HL-60/S4 (cell line): ENCODE data around the gene SNX13.

Experiments used
- in situ Hi-C: fragments of 300-500 bp; cut with MboI; formaldehyde crosslinking; loops from 2 replicates; pipeline ENCODE4 v1.14.3; 2022; ENCODE audit warnings: low sequenced_read_pairs

Gene SNX13

DNA sequence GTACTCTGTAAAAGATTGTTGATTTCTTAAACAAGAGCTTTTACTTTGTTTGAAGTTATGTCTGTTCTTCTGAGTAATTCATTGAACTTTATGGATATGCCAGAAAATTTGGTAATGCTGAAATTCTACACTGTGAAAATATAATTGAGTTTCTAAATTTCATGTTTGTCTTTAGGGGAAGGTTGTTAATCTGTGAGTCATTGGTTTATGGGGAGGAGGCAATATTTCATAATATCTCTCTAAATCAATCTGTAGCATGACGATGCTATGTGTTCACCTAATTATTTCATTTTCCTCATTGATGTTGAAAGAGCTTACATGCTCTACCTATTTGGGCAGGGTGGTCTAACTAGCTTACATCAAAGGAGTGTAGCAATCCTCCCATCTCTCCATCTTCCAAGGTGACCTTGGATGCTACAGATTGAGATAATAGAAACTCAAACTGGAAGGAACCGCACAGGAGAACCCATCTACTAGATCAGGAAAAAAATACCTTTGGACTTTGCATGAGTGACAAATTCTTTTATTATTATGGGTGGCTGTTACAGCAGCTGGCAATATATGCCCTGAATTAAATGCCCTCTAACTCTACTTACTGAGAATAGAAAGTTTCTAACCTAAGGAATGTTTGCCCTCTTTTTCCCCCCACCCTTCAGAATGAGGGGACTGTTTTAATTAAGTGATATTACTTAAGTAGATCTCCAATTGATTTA is 8.4 kb upstream of the SNX13 start:
- in situ Hi-C loops = no loop called here

DNA sequence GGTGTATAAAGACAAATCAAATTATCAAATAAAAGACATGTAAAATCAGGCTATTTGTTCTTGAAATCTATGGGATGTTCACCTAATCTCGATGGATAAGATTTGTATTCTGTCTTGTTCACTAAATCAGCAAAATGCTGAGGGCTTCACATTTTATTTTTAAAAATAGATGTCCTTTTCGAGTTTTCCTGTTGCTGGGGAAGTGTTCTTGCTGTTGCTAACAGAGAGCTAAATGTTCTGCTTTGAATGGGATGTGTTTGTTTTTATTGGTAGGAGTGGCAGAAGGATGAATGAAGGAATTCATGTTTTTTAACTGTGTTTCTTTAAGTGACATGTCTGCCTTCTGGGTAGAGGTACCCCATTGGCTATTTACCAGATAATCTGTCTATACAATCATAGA is 7.3 kb upstream of the SNX13 start:
- in situ Hi-C loops = no loop called here

DNA sequence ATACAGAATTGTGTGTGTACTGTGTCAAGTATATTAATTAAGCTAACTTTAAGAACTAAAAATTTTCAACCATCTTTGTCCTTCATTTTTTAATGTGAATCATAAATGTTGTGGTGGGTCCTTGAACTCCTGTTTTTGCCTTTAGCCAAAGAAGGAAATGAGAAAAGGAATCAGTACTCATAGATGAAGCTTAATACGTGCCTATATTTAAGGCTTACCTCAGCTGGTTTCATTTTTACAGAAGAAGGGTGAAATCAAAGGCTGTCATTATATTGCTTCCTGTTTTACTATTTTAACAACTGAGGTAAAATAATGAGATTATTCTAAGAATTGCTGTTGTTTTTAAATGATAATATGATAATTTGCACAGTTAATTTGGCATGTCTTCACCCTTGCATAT is 6.3 kb upstream of the SNX13 start:
- in situ Hi-C loops = no loop called here

DNA sequence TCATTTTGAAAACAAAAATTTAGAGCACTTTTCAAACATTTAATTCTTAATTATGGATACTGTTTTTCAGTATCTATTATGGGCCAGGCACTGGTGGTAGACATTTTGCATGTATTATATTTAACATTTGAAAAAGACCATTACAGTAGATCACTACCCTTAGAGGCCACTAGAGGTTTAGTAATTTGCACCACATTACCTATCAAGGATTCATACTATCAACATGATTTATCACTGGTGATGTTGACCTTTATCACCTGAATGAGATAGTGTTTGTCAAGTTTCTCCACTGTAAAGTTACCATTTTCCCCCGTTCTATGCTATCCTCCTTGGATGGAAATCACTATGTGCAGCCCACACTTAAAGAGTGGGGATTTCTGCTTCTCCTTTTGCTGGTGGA is 4.4 kb upstream of the SNX13 start:
- in situ Hi-C loops = no loop called here

DNA sequence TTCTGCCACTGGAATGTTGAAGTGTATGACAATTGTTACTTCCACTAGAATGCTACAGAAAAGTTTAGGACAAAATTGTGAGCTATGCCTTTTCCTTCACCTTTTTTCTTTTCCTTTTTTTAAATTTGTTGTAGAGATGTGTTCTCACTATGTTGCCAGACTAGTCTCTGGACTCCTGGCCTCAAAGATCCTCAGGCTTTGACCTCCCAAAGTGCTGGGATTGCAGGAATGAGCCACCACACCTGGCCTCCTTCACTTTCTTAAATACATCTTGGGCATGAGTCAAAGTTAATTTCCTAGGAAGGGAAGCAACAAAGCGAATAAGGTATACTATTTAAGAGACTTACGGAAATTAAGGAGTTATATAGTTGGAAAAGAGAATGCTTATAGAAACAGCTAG is 2.7 kb upstream of the SNX13 start:
- in situ Hi-C loops = no loop called here

DNA sequence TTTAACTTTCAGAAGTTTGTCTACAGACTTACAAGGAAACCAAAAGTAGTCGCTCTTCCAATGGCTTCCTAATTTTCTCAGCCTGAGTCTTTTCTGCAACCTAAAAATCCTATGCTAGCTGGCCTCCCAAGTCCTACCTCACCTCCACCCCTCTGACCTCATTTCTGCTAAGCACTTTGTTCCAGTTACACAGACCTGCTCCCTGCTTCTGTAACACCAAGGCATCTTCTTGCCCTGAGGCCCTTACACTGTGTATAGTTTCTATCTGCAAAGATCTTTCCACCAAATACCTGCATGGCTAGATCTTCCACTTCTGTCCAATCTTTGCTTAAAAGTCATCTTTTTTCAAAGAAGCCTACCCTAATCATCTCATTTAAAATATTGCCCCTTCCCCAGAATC is 1.9 kb upstream of the SNX13 start:
- in situ Hi-C loops = no loop called here

DNA sequence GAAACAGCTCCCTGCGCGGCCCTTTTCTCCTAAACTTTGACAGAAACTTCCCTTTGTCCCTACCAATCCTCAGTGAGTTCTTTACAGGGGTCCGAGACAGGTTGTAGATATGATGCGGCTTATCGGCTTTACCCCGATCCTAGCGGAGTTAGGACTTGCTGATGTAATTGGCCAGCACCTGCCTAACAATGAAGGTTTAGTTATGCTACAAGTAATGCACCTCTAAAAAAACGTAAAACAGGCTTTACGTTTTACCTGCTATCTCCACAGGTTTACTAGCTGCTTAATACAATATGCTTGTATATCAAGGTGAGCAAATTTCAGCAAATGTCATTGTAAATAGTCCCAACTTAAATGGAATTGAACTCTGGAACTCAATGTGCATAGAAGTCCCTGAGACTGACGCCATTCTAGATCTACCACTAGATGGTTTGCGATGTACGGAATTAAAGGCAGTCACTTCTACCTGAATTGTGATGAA is 697 bp upstream of the SNX13 start:
- in situ Hi-C loops = no loop called here

DNA sequence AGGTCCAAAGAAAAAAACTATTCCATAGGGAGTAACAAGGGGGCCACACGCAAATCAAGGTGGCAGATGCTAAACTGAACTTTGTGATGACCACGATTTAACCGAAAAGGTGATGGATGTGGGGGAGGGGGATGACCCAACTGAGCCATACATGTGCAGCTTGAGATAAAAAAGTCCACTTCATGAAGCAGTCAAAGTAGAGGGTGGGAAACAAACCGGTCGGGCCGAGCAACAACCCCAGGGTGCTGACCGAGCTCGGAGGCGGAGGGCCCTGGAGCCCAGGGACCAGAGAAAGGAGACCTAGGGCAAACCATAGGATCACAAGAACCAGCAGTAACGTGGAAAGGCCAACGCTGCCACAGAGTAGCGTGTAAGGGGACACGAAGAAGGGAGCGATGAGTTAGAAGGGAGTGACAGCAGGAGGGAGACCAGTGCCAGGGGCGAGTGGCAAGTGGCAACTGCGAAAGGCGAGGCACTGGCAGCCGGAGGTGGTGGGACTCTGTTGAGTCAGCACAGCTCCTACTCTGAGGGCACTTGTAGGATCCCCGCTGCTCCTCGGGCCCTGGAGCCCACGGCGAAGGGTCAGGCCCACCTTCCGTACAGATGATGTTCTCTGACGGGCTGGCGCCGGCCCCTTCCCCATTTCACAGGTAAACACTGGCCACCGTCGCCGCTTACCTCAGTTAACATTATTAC is 540 bp downstream of the SNX13 start:
- in situ Hi-C loops = no loop called here

DNA sequence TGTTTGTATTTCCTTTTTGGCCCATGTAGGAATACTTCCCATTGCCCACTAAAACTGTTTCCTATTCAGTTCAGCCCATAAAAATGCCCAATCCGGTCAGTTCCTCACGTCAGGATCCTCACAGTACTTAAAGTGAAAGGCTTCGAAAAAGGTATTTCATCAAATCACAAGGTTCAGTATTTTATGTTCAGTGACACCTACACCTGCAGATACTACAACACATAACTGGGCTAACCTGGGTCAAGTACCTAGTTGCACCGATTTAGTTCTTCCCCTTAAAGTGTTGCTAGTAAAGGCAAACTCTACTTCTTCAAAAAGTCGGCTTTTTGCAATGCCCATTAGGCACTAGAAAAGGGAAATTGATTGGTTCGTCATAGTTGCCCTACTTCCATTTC is 1.1 kb downstream of the SNX13 start:
- in situ Hi-C loops = no loop called here

DNA sequence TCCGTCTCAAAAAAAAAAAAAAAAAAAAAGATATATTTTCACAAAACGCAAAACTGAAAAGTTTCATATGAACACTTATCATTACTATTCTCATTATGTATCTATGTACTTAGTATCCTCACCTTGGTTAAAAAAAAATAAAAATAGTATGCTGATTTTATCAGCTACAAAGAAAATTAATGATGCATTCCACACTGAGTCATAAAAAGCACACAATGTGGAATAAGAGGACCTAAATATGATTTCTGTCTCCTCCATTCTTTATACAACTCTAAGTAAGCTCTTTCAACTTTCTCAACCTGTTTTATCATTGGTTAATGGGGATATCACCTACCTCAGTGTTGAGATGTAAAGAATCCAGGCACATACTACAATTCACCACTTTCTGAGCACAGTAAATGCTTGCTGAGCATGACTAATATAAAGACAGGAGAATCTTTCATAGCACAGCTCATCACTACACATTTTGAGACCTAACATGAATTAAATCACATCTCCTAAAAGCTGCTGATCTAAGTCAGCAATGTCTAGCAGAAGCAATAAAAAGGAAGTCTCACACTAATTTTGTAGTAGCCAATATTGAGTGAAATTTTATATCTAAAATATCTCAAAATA is 2.7 kb downstream of the SNX13 start:
- in situ Hi-C loops = no loop called here

DNA sequence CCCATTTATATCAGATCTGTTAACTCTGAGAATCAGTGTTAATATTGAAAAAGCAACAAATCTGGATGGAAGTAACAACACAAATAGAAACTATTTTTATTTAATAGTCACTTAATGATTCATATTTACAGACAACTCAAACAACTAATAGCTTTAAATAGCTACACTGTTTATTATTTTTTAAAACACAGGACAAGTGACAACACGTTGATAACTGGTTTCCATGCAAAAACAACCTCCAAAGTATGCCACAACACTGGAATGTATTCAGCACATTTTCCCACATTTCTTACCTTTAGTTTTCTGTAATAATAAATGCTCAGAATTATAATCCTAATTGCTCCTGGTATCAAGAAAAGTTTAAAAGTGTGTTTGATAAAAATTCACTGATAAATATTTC is 4.0 kb downstream of the SNX13 start:
- in situ Hi-C loops = no loop called here

DNA sequence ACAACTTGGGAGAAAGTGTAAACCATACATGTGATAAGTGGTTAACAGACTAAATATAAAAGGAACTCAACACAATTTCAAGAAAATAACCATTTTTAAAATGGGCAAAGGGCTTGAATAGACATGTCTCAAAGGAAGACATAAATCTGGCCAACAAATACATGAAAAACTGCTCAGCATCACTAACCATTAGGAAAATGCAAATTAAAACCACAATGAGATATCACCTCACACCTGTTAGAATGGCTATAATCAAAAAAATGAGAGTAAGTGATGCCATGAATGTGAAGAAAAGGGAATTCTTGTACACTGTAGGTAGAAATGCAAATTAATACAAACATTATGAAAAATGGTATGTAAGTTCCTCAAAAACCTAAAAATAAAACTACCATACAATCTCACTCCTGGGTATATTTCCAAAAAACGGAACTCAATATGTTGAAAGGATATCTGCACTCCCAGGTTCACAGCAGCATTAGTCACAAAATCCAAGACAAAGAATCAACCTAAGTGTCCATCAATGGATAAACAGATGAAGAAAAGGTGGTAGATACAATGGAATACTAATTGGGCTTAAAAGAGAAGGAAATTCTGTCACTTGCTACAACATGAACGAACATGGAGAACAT is 5.6 kb downstream of the SNX13 start:
- in situ Hi-C loops = no loop called here

DNA sequence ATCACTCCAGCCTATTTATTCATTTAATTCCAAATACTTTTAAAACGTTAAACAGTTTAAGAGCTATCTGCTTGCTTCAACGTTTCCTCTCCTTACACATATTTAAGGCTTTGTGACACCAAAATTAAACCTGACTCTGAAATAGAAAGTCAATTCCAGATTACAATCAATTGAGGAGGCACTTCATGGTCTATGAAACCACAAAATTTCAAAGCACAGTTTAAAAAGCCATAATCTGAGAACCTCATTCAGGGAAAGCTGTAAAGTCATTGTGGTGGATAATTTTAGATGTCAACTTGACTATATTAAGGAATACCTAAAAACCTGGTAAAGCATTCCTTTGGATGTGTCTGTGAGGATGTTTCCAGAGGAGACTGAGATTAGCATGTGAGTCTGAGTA is 6.2 kb downstream of the SNX13 start:
- in situ Hi-C loops = no loop called here

DNA sequence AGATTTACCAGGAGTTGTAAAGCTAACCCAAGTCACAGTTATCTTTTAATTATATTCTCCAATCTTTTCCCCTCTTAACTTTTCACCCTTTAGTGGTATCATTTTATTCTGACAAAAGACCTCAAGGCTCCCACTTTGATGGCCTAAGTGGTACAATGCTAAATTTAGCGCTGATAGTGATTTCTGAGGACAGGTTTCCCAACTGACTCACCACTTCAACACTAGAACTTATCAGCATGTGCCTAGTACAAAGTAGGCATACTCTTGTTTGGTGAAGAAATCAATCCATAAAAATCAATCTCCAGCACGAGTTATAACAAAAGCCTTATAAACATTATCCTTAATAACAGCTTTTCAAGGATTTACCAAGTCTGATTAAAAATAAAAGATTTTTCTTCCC is 7.5 kb downstream of the SNX13 start:
- in situ Hi-C loops = no loop called here

DNA sequence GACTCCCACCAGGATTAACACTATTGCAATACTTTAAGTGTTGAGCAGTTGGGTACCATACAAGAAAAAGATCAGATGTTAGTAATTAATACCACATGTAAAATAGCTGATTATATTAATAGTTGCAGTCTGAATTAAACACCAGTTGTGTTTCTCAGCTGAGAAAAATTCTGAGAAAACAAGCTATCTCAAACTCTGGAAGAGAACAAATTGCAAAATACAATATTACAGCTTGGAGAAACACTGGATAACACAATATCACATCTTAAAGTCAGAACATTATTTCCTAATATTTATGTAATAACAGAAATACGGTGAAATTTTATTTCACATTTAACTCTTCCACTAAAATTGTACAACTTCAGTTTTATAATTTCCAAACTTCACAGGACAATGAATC is 9.2 kb downstream of the SNX13 start:
- in situ Hi-C loops = no loop called here

DNA sequence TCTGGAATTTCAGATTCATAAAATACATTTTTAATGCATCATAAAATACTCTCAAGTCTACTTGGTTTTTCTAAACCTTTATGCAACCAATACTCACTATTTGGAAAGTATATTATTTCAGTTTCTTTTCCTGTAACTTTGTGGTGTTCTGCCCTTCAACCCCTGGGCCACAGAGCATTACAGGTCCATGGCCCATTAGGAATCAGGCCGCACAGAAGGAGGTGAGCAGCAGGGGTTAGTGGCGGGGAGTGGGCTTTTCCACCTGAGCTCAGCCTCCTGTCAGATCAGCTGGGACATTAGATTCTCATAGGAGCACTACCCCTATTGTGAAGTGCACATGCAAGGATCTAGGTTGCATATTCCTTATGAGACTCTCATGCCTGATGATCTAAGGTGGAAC is 9.7 kb downstream of the SNX13 start:
- in situ Hi-C loops = no loop called here

DNA sequence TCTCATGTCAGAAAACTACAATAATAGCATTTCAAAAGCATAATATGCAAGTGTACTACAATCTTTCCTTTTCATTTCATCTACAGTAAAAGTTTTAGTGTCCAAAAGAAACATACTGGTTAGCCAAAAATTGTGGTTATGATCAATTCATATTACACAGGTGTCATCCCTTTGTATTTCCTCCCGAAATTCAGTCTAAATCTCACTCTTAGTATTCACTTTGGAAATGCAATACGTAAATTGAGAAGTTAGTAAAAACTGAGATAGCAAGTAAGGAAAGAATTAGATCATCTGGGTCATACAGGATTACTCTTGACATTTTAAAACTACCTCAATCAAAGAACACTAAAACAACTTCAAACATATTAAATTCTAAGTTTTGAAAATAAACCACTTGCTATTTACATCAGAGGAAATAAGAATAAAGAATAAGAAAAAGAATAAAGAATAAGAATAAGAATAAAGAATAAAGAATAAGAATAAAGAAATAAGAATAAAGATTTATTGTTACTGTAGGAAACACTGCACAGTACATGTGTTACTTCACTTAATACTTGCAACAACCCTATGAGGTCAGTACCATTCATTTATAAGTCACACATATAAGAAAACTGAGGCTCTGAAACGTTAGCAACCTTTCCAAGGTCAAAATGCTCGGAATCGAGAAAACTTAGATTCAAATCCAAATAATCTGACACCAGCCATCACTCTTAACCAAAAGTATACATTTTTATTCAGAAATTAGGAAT is 10.5 kb downstream of the SNX13 start:
- in situ Hi-C loops = no loop called here

DNA sequence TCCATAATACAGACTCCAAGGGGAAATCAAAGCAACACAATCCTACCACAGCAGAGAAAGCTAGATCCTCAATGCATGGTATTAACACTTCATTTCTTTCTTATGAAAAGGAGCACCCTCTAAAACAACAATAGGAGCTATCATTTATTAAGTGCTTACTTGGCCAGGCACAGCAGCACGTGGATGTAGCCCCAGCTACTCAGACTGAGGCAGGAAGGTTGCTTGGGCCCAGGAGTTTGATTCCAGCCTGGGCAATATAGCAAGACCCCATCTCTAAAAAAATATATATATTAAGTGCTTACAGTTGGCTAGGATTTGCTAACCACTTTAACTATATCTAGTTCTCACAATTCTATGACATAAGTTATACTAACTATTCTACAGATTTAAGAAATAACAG is 12.2 kb downstream of the SNX13 start:
- in situ Hi-C loops = no loop called here

DNA sequence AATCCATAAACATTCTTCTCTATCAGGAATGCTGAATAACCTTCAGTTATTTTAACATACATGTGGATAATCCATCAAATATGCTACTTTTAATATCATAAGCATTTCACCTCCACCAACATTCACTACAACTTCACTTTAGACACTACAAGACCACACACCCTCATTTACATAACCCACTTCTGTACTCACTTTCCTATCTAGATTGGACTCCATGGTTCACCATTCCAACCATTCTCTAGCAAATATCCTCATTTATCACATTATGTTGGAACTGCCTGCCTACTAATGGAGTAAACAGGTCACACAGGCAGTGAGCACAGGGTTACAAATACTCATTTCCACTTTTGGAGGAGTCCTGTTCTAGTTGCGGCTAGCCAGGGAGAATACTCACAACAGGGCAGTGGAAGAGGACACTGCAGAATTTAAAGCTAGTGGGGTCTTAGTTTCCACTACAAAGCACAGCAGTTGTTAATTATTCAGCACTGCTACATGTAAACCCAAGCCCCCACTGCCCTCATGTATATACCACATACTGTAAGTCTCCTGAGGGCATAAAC is 18.4 kb downstream of the SNX13 start:
- in situ Hi-C loops = no loop called here

DNA sequence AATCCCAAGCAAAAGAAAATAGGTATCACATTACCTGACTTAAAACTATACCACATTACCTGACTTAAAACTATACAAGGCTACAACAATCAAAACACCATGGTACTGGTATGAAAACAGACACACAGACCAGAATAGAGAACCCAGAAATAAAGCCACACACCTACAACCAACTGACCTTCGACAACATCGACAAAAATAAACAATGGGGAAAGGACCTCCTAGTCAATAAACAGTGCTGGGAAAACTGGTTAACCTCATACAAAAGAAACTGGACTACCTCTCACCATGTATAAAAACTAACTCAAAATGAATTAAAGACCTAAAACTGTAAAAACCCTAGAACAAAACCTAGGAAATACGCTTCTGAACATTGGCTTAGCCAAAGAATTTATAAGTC is 22.5 kb downstream of the SNX13 start:
- in situ Hi-C loops = no loop called here

DNA sequence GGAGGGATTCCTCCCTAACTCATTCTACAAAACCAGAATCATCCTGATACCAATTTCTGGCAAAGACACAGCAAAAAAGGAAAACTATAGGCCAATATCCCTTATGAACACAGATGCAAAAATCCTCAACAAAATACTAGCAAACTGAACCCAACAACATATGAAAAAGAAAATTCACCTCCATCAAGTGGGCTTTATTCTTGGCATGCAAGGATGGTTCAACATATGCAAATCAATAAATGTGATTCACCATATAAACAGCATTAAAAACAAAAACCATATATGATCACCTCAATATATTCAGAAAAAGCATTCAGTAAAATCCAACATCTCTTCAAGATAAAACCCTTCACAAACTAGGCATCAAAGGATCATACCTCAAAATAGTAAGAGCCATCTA is 23.5 kb downstream of the SNX13 start:
- in situ Hi-C loops = no loop called here
